ENCODE data around the gene CMSS1. TPM values are rescaled to one million over a fixed set of nuclear protein-coding genes. Genes with fewer than 3 reads are reported as not detected.

CMSS1 gene
- total RNA-seq, 1 donor from 2014 or later = 56.3 TPM

DNA sequence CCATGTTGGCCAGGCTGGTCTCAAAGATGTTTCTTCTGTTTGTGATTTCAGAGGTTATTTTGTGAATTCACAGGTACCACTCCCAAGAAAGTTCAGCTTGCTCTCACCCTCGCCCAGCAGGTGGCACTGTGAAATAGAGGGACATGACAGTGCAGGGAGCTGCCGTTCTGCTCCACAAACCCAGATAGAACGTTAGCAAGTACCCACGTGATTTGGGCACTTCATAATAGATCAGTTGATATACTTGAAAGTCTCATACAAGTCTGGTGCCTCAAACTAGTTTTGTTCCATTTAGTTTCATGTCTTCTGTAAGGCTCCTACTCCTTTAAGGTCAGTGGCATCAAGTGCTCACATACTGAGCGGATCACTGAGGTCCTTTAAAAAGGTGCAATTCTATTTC is 251.2 kb downstream of the CMSS1 start:
- H3K4me2 ChIP-seq = no peak overlapping the region

DNA sequence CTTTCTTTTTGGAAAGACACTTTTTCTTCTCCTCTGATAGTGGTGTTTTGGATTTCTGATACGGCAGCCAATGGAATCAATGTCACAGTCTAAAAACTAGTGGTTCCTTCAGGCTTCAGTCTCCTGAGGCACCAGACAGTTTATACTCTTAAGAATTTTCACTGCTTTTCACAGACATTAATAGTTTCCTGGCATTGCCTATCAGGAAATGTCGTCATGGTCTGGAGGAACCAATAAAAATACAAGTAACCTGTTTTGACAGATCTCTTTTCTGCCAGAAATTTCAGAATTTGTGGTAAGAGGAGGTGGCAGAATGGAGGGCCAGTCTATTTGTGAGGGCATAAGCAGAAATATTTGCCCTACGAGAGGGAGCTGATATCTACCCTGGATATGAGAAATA is 251.8 kb downstream of the CMSS1 start:
- H3K4me1 Mint-ChIP-seq = peaks cover 20% of the 10 kb centered on the region
- H3K36me3 Mint-ChIP-seq = no peaks in the 10 kb centered on the region
- no peak overlapping the region for H3K4me3 Mint-ChIP-seq
- H3K27me3 Mint-ChIP-seq (ENCODE audit: insufficient read depth, low read depth) = no peaks in the 10 kb centered on the region
- Histone ChIP-seq H2AFZ (replicated peaks) (no peak overlapping the region), H3K27me3 (no peaks in the 10 kb centered on the region), H3K4me2 (no peak overlapping the region), H3K4me1 (peaks cover 11% of the 10 kb centered on the region), H3K9me3 (ENCODE audit: low read depth) (no peaks in the 10 kb centered on the region), H3F3A (ENCODE audit: low read depth) (peaks cover 5% of the 10 kb centered on the region), H3K4me3 (no peak overlapping the region), H3K36me3 (no peaks in the 10 kb centered on the region), H3K27ac (no peak overlapping the region), H3K79me2 (ENCODE audit: low read depth) (no peaks in the 10 kb centered on the region), H3K9ac (no peak overlapping the region), H4K20me1 (ENCODE audit: low read depth) (no peaks in the 10 kb centered on the region)
- DNase-seq (ENCODE audit: low spot score) = no peak
- H3K27ac Mint-ChIP-seq = no peak overlapping the region
- no peak for TF ChIP-seq EZH2 (IDR thresholded peaks at IDR 0.05)
- TF ChIP-seq, protein P1, sequence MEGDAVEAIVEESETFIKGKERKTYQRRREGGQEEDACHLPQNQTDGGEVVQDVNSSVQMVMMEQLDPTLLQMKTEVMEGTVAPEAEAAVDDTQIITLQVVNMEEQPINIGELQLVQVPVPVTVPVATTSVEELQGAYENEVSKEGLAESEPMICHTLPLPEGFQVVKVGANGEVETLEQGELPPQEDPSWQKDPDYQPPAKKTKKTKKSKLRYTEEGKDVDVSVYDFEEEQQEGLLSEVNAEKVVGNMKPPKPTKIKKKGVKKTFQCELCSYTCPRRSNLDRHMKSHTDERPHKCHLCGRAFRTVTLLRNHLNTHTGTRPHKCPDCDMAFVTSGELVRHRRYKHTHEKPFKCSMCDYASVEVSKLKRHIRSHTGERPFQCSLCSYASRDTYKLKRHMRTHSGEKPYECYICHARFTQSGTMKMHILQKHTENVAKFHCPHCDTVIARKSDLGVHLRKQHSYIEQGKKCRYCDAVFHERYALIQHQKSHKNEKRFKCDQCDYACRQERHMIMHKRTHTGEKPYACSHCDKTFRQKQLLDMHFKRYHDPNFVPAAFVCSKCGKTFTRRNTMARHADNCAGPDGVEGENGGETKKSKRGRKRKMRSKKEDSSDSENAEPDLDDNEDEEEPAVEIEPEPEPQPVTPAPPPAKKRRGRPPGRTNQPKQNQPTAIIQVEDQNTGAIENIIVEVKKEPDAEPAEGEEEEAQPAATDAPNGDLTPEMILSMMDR (IDR thresholded peaks at IDR 0.05) = no peak
- TF ChIP-seq EZH2phosphoT487 (IDR thresholded peaks at IDR 0.05) = no peak
- no peaks in the 10 kb centered on the region for H3K9me3 Mint-ChIP-seq

More for the DNA sequence above, 251.2 kb downstream of the CMSS1 start:
- Histone ChIP-seq H4K20me1 (ENCODE audit: low read depth) (no peaks in the 10 kb centered on the region), H3K9ac (no peak overlapping the region), H3K36me3 (no peaks in the 10 kb centered on the region), H3K4me3 (no peak overlapping the region), H3K79me2 (ENCODE audit: low read depth) (no peaks in the 10 kb centered on the region), H3K27me3 (no peaks in the 10 kb centered on the region), H3K4me1 (peaks cover 4% of the 10 kb centered on the region), H3K9me3 (ENCODE audit: low read depth) (no peaks in the 10 kb centered on the region), H3K27ac (no peak overlapping the region), H3F3A (ENCODE audit: low read depth) (peaks cover 5% of the 10 kb centered on the region), H2AFZ (replicated peaks) (no peak overlapping the region)
- TF ChIP-seq EZH2phosphoT487 (IDR thresholded peaks at IDR 0.05) (no peak), EZH2 (IDR thresholded peaks at IDR 0.05) (no peak)
- TF ChIP-seq, protein P1 (IDR thresholded peaks at IDR 0.05) = peak; percentile 82
- Mint-ChIP-seq H3K4me3 (no peak overlapping the region), H3K4me1 (peaks cover 15% of the 10 kb centered on the region), H3K9me3 (no peaks in the 10 kb centered on the region), H3K36me3 (no peaks in the 10 kb centered on the region), H3K27me3 (ENCODE audit: insufficient read depth, low read depth) (no peaks in the 10 kb centered on the region), H3K27ac (no peak overlapping the region)
- DNase-seq (ENCODE audit: low spot score) = peak; percentile 80

DNA sequence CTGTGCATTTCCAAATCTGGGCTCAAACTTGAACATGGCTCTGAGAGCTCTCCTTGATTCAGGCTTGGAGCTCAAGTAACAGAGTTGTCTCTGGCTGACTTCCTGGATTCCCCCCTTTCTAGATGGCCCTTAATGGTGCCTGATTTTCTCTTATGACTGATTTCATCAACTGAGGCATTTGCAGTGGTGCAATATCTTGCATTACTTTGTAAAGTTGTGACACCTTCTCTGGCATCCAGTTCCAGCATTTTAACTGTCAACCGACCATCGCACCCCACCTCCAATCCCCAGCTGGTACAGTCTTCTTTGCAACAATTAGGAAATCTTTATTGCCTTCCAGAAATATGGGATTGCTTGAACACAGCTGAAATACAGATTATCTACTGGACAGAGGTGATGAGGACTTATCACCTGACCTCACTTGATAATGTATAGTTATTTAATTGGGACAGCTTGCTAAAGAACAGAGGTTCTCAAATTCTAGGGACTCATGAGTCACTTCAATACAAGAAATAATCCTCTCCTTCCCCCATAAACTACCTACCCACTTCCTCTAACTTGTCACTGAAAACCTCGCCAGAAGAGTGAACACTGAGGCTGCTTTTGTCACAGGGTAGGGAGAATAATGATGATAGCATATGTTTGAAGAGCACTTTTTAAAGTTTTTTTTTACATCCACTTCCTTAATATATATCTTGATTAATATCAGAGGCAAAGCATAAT is 254.8 kb downstream of the CMSS1 start:
- Histone ChIP-seq H4K20me1 (ENCODE audit: low read depth) (no peaks in the 10 kb centered on the region), H3K36me3 (no peaks in the 10 kb centered on the region), H3K9ac (no peak overlapping the region), H3K79me2 (ENCODE audit: low read depth) (no peaks in the 10 kb centered on the region), H3K4me2 (no peak overlapping the region), H3K9me3 (ENCODE audit: low read depth) (no peaks in the 10 kb centered on the region), H3K4me1 (peaks cover 11% of the 10 kb centered on the region), H3K27me3 (no peaks in the 10 kb centered on the region), H3K27ac (no peak overlapping the region), H3F3A (ENCODE audit: low read depth) (peaks cover 5% of the 10 kb centered on the region), H2AFZ (replicated peaks) (no peak overlapping the region), H3K4me3 (no peak overlapping the region)
- TF ChIP-seq EZH2 (IDR thresholded peaks at IDR 0.05) (no peak), EZH2phosphoT487 (IDR thresholded peaks at IDR 0.05) (no peak)
- TF ChIP-seq, protein P1 (IDR thresholded peaks at IDR 0.05) = no peak
- Mint-ChIP-seq H3K4me3 (no peak overlapping the region), H3K27me3 (ENCODE audit: insufficient read depth, low read depth) (peaks cover 2% of the 10 kb centered on the region), H3K4me1 (peaks cover 38% of the 10 kb centered on the region), H3K9me3 (no peaks in the 10 kb centered on the region), H3K36me3 (no peaks in the 10 kb centered on the region), H3K27ac (no peak overlapping the region)
- DNase-seq (ENCODE audit: low spot score) = no peak

Data from neural progenitor cell (in vitro differentiated cells).